Retina (tissue), 1 donor: ENCODE measurements around the gene SPATA21.

ENCODE experiments used
- DNase-seq: peaks from one replicate; pipeline ENCODE4 v3.0.0-alpha.2; 2016

The SPATA21 gene

GRCh38 chr1:16418823-16419425 lies 18.3 kb downstream of the SPATA21 start:
- DNase-seq: no peak

- no peak for DNase-seq
These were observed 24.0 kb downstream of the SPATA21 start for GRCh38 chr1:16413191-16413590.

GRCh38 chr1:16410803-16411202 lies 26.4 kb downstream of the SPATA21 start:
- DNase-seq: no peak

GRCh38 chr1:16409536-16410152 lies 27.6 kb downstream of the SPATA21 start:
- no peak for DNase-seq

- DNase-seq: no peak
These were observed 30.4 kb downstream of the SPATA21 start for GRCh38 chr1:16406868-16407267.

GRCh38 chr1:16405441-16405840 lies 31.8 kb downstream of the SPATA21 start:
- no peak for DNase-seq

- DNase-seq: no peak
These were observed 34.5 kb downstream of the SPATA21 start for GRCh38 chr1:16402742-16403141.

GRCh38 chr1:16398371-16398953 lies 38.8 kb downstream of the SPATA21 start:
- no peak for DNase-seq

- no peak for DNase-seq
These were observed 40.1 kb downstream of the SPATA21 start for GRCh38 chr1:16397120-16397519.

GRCh38 chr1:16396591-16396990 lies 40.6 kb downstream of the SPATA21 start:
- DNase-seq: no peak

- DNase-seq: no peak
These were observed 42.2 kb downstream of the SPATA21 start for GRCh38 chr1:16394977-16395376.

- no peak for DNase-seq
These were observed 43.4 kb downstream of the SPATA21 start for GRCh38 chr1:16393570-16394521.

- DNase-seq: no peak
These were observed 44.3 kb downstream of the SPATA21 start for GRCh38 chr1:16392740-16393569.

GRCh38 chr1:16391411-16391810 lies 45.8 kb downstream of the SPATA21 start:
- no peak for DNase-seq

GRCh38 chr1:16387201-16388188 lies 49.7 kb downstream of the SPATA21 start:
- no peak for DNase-seq

GRCh38 chr1:16386454-16387113 lies 50.6 kb downstream of the SPATA21 start:
- no peak for DNase-seq

GRCh38 chr1:16385659-16386453 lies 51.4 kb downstream of the SPATA21 start:
- DNase-seq: no peak

- no peak for DNase-seq
These were observed 53.3 kb downstream of the SPATA21 start for GRCh38 chr1:16383888-16384287.

- no peak for DNase-seq
These were observed 56.4 kb downstream of the SPATA21 start for GRCh38 chr1:16380868-16381267.

- no peak for DNase-seq
These were observed 58.8 kb downstream of the SPATA21 start for GRCh38 chr1:16378443-16378842.
